NCI-H2107 treated with DMSO at 0.1 percent for 48 hours (cell line): ENCODE measurements around the gene HS3ST1.

ENCODE experiments used
- DNase-seq: peaks from one replicate; lab custom pipeline; 2025; ENCODE audit not compliant: unreplicated experiment; lab: John Stamatoyannopoulos, UW

HS3ST1 gene

DNA sequence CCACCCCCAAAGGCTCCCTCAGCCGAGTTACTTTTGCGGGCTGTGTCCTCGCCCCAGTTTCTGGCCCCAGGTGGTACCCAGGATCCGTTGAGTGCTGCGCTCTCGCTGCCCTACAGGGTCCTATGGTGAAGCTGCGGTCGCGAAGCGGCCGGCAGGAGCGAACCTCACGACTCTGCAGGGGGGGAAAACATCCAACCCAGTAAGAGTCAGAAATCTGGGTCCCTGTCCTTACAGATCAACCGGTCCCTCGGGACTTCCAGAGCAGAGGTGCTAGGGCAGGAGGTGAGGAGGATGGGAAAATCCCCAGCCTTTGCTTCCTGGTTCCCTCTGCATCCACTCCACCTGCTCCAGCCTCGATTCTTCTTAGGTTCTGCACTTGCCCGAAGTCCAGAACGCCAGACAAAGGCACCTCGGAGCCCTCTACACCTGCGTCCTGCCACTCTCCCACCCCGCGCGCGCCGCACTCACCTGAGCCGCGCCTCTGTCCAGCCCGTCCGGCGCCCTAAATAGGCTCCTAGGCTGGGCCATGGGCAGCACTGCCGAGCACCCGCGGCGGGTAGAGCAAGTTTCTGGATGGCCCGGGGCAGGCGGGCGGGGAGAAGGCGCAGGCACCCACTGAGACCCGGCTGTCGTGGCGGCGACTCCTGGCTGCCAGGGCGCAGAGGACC is at the start of gene HS3ST1:
Gene HS3ST1 (minus strand): TSS at position 664 of the 668 bp plus-strand sequence. CDS start 28,889 bp downstream, outside the sequence.
- no peak for DNase-seq

DNA sequence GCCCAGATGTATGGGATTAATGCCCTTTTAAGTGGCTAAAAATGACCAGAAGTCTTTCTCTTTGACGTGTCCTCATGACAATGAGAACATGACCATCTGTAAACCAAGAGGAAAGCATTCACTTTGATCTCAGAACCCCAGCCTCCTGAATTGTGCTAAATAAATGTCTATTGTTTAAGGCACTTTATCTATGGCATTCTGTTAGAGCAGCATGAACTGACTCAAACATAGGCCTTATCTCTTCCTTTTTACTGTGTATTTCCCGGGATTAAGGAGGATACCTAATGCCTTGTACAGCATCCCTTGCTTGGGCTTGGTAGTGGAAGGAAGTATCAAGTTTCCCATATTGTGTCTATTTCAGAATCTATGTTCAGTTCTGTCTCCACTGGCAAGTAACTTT is 47.2 kb upstream of the HS3ST1 start:
- DNase-seq: no peak

DNA sequence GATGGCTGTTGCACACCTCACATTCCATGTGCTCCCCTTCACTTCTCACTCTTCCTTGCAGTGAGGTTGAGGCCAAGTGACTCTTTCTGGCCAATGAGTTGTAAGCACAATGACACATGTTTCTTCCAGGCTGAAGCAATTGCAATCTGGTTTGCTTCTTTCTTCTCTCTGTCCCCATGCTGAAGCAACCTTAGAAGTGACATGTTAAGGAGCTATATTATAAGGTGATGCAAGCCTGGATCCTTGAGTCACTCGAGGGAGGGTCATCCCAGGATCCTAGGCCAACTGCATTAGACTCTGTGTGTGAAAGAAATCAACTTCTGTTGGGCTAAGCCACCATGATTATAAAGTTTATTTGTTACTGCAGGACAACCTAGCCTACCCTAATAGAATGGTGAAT is 45.5 kb upstream of the HS3ST1 start:
- DNase-seq: no peak

DNA sequence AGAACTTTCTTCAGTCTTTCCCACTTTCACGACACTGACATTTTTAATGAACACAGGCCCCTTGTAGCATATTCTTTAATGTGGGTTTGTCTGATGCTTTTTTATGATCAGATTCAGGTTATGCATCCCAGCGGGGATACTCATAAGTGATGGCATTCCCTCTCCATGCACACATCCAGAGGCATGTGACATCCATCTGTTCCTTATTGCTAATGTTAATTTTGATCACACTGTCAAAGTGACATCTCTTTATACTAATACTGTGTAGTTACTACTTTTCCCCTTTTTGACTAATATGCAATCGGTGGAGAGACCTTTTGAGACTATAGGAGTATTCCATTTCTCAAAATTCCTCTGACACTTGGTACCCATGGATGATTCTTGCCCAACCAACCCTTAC is 43.8 kb upstream of the HS3ST1 start:
- DNase-seq: no peak

GRCh38 chr4:11471618-11472017 is 42.9 kb upstream of the HS3ST1 start:
- no peak for DNase-seq

DNA sequence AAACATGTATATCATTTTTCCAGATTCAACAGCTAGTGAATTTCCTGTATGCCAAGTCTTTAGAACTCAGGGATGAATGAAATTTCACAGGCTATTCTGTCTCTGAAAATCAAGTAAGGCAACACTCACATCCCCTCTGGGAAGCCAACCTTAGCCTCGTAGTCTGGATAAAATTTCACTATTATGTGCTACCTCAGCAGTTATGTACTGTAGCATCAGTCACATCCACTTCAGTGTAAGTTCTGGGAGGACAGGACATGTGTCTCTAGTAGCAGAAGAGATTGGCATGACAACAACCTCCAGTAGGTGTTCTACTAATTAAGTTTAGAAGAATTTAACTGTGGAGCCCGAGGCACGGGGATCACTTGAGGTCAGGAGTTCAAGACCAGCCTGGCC is 42.4 kb upstream of the HS3ST1 start:
- no peak for DNase-seq

DNA sequence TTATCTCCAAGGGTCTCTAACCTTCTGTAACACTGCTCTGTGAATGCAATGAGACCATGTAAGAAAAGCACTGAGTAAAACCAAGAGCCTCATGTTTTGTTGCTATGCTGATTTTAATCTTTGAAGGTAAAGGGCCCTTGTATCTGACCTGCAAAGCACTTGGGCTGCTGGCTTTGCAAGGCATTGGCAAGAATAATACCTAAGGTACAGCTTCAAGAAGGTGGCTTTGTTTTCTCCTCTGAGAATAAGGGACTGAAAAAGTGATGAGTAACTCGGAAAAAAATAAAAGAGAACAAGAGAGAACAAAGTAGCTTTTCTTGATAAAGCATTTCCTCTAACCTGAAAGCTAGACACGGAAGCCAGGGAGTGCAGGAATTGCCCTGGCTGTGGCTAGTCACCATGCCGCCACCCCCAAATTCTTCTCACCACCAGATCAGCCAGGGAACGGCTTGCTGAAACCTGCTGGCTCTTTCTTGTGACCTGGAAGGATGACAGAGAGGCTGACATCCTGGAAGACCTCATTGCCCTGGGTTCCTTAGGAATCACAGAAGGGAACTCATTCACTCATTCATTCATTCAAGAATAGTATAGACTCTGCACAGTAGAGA is 41.8 kb upstream of the HS3ST1 start:
- no peak for DNase-seq

DNA sequence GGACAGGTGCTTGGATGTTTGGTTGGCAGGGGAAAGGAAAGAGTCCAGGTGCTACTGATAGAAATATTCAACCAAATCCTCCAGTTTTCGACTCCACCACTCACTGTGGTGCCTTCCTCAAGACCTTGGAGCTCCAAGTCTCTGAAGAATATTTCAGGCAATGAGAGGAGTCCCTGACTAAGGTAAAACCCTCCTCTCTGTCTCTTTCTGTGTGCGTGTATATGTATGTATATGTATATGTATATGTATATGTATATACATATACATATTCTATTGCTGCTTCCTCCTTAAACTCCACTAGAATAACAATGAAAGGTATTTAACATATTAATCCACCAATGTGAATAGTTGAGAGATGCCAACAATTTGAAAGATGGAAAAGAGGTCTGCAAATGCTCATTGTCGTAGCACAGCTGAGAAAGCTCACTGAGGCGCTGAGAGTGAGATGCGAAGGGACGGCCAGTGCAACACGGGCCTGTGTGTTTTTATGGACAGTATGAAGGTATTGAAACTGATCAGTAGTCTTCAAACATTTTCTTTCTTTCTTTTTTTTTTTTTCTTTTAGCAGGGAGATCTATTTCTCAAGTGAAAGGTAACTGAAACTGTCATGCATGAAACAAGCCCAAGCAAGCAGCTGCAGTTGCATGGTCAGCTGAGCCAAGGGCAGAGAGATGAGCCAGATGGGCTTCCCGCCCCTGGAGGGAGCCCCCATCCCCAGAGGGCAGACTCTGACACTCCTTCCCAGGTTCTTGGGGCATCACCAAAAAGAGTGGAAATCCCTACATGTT is 41.1 kb upstream of the HS3ST1 start:
- no peak for DNase-seq

DNA sequence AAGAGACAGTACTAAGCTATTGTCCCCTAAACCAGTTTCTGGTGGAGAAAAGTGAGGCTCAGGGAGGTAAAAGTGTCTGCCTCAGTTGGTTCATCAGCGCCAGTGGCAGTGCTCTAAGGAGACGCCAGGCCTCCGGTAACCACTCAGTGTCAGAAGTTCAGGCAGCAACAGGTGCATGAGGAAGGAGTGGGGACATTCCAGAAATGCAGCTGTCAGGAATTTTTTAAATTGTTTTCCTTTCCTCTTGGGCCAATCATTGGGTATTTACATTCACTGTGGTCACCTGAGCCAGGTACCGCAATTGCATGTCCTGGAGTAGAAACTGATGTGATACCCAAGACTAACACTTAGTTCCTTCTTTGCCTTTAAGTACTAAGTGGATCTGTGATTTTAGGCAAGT is 40.2 kb upstream of the HS3ST1 start:
- no peak for DNase-seq

DNA sequence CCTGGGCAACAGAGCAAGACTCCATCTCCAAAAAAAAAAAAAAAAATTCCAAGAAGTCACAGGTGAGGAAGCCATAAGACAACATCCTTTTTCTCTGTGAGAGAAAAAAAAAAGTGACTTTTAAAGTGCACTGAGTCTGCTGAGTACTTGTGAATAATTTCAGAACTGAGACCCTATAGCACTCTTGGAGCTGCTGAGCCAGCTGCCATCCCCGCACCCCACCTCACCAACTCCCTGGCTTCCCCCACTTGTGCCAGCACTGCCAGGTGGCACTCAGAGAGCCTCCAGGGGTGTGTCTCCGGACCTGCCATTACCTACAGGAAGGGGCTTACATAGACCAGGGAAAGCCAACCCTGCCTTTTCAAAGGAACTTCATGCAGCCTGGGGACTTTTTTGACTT is 39.2 kb upstream of the HS3ST1 start:
- no peak for DNase-seq

DNA sequence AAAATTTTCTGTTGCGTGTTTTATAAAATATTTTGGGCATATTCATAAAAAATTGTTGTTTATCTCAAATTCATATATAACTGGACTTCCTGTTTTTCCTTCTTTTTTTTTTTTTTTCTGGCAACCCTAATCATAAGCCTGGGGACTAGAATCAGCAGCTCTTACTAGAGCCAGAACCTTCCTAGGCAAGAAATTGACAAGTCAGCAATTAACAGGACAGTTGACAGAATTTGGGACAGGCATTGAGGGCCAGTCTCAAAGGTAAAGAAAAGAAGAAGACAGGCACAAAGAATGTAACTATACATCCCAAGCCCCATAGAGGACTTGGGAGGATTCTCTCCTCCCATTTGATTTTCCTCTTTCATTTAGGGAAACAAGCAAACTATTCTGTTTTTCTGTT is 35.0 kb upstream of the HS3ST1 start:
- no peak for DNase-seq

DNA sequence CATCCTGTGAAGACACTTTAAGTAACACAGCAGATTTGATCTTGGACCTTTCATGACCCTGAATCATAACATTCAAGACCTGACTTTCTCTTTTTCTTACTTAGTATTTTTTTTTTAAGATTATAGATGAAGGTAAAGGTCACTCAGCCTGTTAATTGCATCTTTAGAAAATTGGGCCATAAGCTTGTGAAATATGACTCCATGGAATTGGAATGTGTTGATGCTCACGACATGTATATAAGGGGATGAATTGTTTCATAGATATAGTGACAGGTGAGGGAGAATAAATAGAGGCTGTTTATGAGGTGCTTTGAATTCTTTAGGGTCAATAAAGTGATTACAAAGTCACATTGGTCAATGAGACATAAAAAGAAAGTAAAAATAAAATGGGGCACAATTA is 27.7 kb upstream of the HS3ST1 start:
- no peak for DNase-seq

GRCh38 chr4:11455201-11455835 is 26.6 kb upstream of the HS3ST1 start:
- peak; percentile 46 for DNase-seq

- no peak for DNase-seq
These were observed 23.0 kb upstream of the HS3ST1 start for GRCh38 chr4:11451716-11452115.

DNA sequence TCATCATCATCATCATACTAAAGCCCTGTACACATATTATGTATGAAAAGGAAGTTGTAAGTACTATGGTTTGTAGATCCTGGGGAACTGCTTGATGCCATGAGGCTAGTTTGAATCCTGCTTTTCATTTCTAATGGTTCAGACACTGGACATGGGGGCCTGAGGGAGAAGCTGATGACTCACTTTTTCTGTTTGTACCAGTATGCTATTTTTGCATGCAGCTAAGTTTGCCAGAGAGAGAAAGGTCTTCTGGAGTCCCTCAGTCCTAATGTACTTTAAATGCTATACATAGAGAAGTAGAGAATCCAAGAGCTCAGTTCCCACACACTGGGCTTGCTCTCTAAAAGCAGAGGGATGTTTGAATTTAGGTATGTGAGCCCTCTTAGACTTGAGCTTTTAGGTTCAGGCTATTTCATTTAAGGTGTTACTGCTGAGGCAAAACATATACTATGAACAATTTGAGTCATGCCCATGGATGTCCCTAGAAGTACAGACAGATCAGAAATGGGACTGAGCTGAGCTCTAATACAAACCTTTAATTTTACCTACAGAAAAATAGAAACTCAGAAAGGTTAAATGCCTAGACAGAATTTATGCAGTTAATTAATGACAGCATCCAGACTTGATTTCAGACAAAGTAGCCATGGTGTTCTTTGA is 17.6 kb upstream of the HS3ST1 start:
- no peak for DNase-seq

GRCh38 chr4:11441194-11441556 is 12.5 kb upstream of the HS3ST1 start:
- no peak for DNase-seq

DNA sequence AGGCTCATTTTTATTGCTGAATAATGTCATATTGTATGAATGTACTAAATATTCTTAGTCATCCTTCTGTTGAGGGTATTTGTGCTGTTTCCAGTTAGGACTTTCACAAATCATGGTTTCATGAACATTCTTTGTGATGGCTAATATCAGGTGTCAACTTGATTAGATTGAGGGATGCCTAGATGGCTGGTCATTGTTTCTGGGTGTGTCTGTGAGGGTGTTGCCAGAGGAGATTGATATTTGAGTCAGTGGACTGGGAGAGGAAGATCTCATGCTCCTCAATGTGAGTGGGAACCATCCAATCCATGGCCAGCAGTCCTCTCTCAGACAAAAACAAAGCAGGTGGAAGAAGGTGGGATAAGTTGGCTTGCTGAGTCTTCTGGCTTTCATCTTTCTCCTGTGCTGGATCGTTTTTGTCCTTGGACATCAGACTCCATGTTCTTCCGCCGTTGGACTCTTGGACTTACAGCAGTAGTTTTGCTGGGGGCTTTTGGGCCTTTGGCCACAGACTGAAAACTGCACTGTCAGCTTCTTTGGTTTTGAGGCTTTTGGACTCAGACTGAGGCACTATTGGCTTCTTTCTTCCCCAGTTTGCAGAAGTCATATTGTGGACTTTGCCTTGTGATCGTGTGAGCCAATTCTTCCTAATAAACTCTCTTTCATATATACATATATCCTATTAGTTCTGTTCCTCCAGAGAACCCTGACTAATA is 11.9 kb upstream of the HS3ST1 start:
- no peak for DNase-seq

DNA sequence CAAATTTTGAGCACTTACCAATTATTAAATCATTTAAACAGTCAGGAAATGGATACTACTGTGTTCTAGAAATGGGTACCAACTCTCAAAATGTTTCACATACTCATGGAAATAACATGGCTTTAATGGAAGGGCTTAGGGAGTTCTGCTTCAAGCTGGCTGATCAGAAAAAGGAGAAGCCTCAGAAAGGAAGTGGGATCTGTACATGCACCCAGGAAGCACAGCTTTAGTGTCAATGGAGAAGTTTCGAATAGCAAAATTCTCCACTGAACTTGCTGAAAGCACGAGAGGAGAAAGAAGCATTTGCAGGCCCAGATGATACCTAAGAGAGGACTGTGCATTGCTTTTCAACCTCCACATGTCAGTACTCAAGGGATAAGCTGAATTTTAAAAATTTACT is 11.1 kb upstream of the HS3ST1 start:
- DNase-seq: no peak

DNA sequence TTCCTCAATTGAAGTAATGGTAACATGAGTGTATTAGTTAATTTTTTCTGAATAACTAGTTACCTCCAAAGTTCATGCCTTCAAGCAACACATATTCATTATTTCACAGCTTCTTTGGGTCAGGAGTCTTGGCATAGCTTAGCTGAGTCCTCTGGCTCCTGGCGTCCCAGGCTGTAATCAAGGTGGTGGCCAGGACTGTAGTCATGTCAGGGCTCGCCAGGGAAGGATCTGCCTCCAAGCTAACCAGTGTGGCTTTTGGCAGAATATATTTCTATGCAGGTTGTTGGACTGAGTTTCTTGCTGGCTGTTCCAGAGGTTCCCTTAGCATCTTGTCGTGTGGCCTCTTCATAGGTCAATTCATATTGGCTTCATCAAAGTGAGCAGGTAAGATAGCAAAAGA is 10.0 kb upstream of the HS3ST1 start:
- no peak for DNase-seq

- DNase-seq: no peak
These were observed 8.0 kb upstream of the HS3ST1 start for GRCh38 chr4:11436673-11437072.

DNA sequence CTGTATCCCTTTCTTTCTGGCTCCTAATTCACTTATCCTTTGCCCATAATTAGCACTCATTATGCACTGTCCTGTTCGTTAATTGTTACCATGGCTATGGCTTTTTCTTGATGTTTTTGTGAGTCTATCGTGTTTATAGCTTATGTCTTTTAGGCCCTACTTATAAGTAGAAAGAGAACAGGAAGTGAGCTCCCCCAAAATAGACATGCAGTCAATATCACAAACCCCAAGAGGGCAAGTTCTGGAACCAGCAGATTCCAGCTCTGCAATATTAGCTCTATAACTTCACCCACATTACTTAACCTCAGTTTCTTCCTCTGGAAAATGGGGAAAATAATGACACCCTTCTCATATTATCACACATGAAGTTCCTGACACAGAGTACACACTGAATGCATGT is 7.4 kb upstream of the HS3ST1 start:
- no peak for DNase-seq
